Activated naive CD8-positive, alpha-beta T cell treated with anti-CD3 and anti-CD28 coated beads, Interleukin-2, amount 10 ng/mL, durations not matched to agents 7 days and 5 days (primary cell): Measurements from ENCODE around the gene HIVEP3. TPM values are rescaled to one million over a fixed set of nuclear protein-coding genes. Genes with fewer than 3 reads are reported as not detected.
A peak's percentile ranks its signal among the peaks of the same experiment; 100 is the strongest.

ENCODE experiments used
- ATAC-seq: fragments of 150-1000 bp; cut with Tn5 transposase; one replicate; pipeline ENCODE4 v1.10.0; 2021; ENCODE audit warnings: low read depth, moderate library complexity
- POLR2A ChIA-PET: fragments of 350-600 bp; sonication (Branson Sonifier 250); formaldehyde crosslinking; loops from one replicate; lab custom pipeline; 2021; ENCODE audit warnings: antibody characterized with exemption; lab: Charles Lee
- DNase-seq: peaks from one replicate; pipeline ENCODE4 v3.0.0; 2021
- H3K27ac Mint-ChIP-seq: one replicate; pipeline ENCODE4 v1.8.0; 2022; ENCODE audit warnings: mild to moderate bottlenecking, mixed read lengths
- H3K27me3 Mint-ChIP-seq: one replicate; pipeline ENCODE4 v1.8.0; 2022; ENCODE audit warnings: mild to moderate bottlenecking, moderate library complexity, mixed read lengths
- H3K36me3 Mint-ChIP-seq: one replicate; pipeline ENCODE4 v1.8.0; 2021; ENCODE audit warnings: mild to moderate bottlenecking, mixed read lengths
- H3K4me1 Mint-ChIP-seq: one replicate; pipeline ENCODE4 v1.8.0; 2021; ENCODE audit warnings: mixed read lengths
- H3K4me3 Mint-ChIP-seq: one replicate; pipeline ENCODE4 v1.8.0; 2022; ENCODE audit warnings: mild to moderate bottlenecking, moderate library complexity, mixed read lengths
- H3K9me3 Mint-ChIP-seq: one replicate; pipeline ENCODE4 v1.8.0; 2021; ENCODE audit warnings: mixed read lengths
- total RNA-seq, 2 experiments: library from RNA; stranded (reverse); gene quantifications; one replicate each; pipeline ENCODE4 v1.2.3, GENCODE V29; 2021

Gene HIVEP3
- total RNA-seq, 2 experiments from 2014 or later: 10.1 to 10.7 TPM

DNA sequence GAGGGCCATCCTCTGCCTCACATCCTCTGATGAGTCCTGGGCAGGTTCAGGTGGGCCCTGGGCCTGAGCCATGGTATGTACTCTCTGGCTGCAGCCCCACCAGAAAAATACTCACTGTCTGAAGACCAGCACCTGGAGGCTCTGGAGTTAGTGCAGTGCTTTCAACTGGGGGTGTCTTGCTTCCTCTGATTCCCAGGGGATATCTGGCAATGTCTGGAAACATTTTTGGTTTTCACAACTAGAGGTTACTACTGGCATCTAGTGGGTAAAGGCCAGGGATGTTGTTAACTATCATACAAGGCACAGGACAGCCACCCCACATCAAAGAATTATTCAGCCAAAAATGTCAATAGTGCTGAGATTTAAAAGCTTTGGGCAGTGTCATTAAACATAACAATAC is 152.7 kb downstream of the HIVEP3 start:
- H3K4me3 Mint-ChIP-seq: no peak overlapping the region

DNA sequence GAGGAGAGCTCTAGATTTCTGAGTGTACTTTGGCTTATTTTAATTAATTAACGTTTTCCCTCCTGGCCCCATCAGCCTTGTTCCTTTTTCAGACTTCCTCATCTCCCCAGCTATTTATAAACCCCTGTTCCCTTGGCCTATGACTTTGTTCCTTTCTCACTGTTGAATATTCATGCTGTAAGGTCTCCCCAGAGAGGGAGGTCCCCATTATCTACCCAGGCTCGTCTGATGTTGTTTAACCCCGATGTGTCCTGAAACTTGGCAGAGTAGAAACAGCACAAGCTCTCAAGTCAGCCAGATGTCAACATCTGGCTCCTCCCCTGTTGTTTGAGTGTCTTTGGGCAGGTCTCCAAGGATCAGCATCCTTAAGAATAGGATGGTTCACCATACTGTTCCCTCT is 153.6 kb downstream of the HIVEP3 start:
- H3K4me1 Mint-ChIP-seq: peaks cover 7% of the 10 kb centered on the region
- ATAC-seq (no peak), DNase-seq (no peak)
- H3K4me3 Mint-ChIP-seq: no peak overlapping the region
- no peak overlapping the region for H3K27ac Mint-ChIP-seq
- peaks cover 2% of the 10 kb centered on the region for H3K27me3 Mint-ChIP-seq
- POLR2A ChIA-PET: no interaction called here
- peaks cover 11% of the 10 kb centered on the region for H3K9me3 Mint-ChIP-seq
- peaks cover 9% of the 10 kb centered on the region for H3K36me3 Mint-ChIP-seq

More for the DNA sequence above, 152.7 kb downstream of the HIVEP3 start:
- Mint-ChIP-seq H3K4me1 (peaks cover 7% of the 10 kb centered on the region), H3K9me3 (peaks cover 8% of the 10 kb centered on the region), H3K36me3 (peaks cover 8% of the 10 kb centered on the region), H3K27ac (no peak overlapping the region), H3K27me3 (peaks cover 2% of the 10 kb centered on the region)
- no peak for DNase-seq
- no peak for ATAC-seq
- POLR2A ChIA-PET: no interaction called here

DNA sequence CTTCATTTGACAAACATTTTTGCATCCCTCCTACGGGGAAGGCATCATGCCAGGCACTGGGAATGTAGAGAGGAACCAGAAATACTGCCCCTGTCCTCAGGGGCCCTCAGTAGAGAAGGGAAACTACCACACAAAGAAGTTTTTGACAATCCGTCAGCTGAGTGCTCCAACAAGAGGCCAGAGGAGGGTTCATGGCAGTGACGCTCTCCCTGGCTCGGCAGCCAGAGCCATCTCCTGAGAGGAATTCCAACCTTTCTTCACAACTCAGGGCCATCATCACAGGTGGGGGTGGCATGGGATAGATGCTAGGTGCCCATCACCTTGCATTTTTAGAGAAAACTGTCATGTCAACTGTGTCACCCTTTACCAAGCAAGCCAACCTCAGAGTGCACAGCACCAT is 154.1 kb downstream of the HIVEP3 start:
- Mint-ChIP-seq H3K4me1 (peaks cover 7% of the 10 kb centered on the region), H3K4me3 (no peak overlapping the region), H3K27ac (no peak overlapping the region), H3K36me3 (peaks cover 9% of the 10 kb centered on the region), H3K9me3 (peaks cover 11% of the 10 kb centered on the region), H3K27me3 (peaks cover 2% of the 10 kb centered on the region)
- DNase-seq (no peak), ATAC-seq (no peak)
- POLR2A ChIA-PET: no interaction called here

DNA sequence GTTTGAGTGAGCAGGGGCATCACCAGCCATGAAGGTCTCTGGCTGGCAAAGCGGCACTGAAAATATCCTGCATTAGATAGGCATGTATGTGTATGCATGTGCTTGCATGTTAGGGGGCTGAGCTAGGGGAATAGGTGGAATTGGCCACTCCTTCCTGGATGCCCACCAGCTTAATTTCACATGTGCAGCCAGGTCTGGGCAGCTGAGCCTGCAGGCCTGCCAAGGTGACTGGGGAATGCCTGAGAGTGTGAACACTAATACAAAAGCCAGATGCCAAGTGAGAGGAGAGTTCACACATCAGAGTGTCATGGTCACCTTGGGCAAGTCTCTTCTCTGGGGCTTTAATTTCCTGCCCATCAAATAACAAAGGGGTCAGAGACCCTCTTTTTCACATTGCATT is 155.9 kb downstream of the HIVEP3 start:
- DNase-seq (no peak), ATAC-seq (no peak)
- H3K27ac Mint-ChIP-seq: no peak overlapping the region
- peaks cover 7% of the 10 kb centered on the region for H3K4me1 Mint-ChIP-seq
- H3K27me3 Mint-ChIP-seq: peaks cover 2% of the 10 kb centered on the region
- H3K4me3 Mint-ChIP-seq: no peak overlapping the region
- H3K36me3 Mint-ChIP-seq: peaks cover 9% of the 10 kb centered on the region
- peaks cover 11% of the 10 kb centered on the region for H3K9me3 Mint-ChIP-seq
- POLR2A ChIA-PET: no interaction called here

DNA sequence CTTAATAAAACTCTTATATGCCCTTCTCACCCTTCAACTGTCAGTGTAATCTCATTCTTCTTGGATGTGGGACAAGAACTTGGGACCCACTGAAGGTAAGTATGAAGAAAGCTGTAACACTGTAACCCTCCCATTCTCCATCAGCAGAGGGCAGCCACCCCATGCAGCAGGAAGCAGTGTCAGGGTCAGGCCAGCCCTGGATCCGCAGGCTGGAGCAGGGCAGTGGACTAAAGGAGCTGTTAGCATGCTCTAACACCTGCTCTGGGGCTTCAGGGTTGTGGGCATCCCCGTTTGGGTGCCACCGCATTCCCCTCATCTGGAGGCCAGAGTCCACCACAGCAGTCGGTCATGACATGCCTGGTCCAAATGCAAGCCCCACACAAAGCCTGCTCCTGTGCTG is 156.5 kb downstream of the HIVEP3 start:
- peaks cover 11% of the 10 kb centered on the region for H3K9me3 Mint-ChIP-seq
- ATAC-seq (no peak), DNase-seq (no peak)
- H3K4me3 Mint-ChIP-seq: no peak overlapping the region
- H3K36me3 Mint-ChIP-seq: peaks cover 9% of the 10 kb centered on the region
- no peak overlapping the region for H3K27ac Mint-ChIP-seq
- peaks cover 2% of the 10 kb centered on the region for H3K27me3 Mint-ChIP-seq
- H3K4me1 Mint-ChIP-seq: peaks cover 7% of the 10 kb centered on the region
- POLR2A ChIA-PET: no interaction called here

DNA sequence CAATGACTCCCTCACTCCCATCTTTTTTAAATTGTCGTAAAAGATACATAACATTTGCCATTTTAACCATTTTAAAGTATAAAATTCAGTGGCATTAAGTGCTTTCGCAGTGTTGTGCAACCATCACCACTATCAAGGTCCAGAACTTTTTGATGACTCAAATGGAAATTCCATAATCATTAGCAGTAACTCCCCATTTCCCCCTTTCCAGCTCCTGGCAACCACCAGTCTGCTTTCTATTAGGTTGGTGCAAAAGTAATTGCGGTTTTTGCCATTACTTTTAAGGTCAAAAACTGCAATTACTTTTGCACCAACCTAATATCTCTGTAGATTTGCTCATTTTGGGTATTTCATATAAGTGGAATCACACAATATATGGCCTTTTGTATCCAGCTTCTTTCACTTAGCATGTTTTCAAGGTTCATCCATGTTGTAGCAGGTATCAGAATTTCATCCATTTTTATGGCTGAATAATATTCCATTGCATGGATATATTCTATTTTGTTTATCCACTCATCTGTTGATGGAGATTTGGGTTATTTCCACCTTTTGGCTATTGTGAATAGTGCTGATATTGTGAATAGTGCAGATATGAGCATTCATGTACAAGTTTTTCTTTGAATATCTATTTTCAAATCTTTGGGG is 159.7 kb downstream of the HIVEP3 start:
- Mint-ChIP-seq H3K4me1 (peaks cover 14% of the 10 kb centered on the region), H3K9me3 (peaks cover 14% of the 10 kb centered on the region), H3K27me3 (no peaks in the 10 kb centered on the region), H3K27ac (no peak overlapping the region), H3K4me3 (no peak overlapping the region), H3K36me3 (peaks cover 9% of the 10 kb centered on the region)
- no peak for ATAC-seq
- no peak for DNase-seq
- POLR2A ChIA-PET: no interaction called here

DNA sequence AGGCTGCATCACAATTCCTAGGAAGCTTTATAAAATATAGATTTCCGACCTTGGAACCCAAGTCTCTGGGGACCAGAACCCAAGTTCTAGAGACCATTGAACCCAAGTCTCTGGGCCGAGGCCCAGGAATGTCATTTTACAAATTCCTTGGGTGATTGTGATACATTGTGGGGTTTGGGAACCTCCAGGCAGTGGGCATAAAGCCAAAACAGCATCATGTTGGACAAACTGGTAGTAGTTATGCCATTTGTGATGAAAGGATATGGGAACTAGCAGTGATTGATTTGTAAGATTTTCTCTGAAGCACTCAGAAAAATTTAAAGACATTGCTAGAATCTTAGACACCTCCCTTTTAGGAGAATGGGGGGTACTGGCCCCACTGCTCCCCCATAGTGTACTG is 160.2 kb downstream of the HIVEP3 start:
- Mint-ChIP-seq H3K9me3 (peaks cover 14% of the 10 kb centered on the region), H3K27me3 (no peaks in the 10 kb centered on the region), H3K36me3 (peaks cover 9% of the 10 kb centered on the region), H3K27ac (no peak overlapping the region), H3K4me3 (no peak overlapping the region), H3K4me1 (peaks cover 18% of the 10 kb centered on the region)
- DNase-seq (no peak), ATAC-seq (no peak)
- POLR2A ChIA-PET: no interaction called here

DNA sequence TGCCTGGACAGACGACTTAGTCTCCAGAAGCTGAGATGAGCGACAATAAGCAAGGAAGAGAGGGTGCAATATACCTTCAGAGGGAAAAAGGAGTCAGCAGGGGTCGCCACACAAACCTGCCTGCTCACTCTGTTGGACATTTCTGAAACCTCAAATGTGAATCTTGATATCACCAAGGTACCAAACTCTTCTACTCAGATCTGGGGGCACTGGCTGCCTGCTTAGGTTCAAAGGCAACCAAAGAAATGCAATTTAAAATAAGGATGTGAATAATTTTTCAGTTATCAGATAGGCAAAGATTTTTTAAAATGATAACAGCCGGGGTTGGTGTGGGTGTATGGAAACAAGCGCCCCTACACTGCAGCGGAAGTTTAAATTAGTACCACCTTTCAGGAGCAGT is 164.2 kb downstream of the HIVEP3 start:
- Mint-ChIP-seq H3K9me3 (peaks cover 2% of the 10 kb centered on the region), H3K36me3 (no peaks in the 10 kb centered on the region), H3K4me1 (peaks cover 46% of the 10 kb centered on the region), H3K4me3 (peak overlapping the region; percentile 8), H3K27me3 (no peaks in the 10 kb centered on the region), H3K27ac (peak overlapping the region; percentile 2)
- DNase-seq (no peak), ATAC-seq (no peak)
- POLR2A ChIA-PET: no interaction called here

DNA sequence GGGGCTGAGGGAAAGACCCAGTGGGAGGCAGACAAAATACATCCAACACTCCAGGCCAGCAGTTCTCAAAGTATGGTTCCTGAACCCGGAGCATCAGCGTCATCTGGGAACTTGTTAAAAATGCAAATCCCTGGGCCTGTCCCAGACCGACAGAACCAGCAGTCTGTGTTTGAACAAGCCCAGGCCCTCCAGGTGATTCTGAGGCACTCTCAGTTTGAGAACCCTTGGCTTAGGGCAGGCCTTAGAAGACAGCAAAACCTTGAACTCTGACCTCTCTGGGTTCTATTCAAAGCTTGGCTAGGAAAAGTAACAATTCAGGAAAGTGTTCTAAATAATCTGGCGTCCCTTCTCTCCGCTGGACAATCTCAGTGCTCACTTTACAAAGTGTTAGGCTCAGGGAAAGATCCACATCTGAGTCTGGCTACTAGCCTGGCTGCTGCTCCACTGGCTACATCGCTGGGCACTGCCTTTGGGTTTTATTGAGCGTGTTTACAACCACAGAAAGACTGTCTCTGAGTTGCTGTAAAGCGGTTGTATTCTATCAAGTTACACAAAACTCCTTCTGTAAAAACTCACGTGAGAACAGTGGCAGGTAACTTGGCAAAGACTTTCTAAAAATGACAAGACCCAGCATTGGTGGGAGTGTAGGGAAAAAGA is 166.1 kb downstream of the HIVEP3 start:
- Mint-ChIP-seq H3K27ac (no peak overlapping the region), H3K9me3 (peaks cover 2% of the 10 kb centered on the region), H3K36me3 (no peaks in the 10 kb centered on the region), H3K27me3 (peaks cover 3% of the 10 kb centered on the region), H3K4me1 (peaks cover 54% of the 10 kb centered on the region), H3K4me3 (no peak overlapping the region)
- ATAC-seq (no peak), DNase-seq (no peak)
- POLR2A ChIA-PET: no interaction called here

DNA sequence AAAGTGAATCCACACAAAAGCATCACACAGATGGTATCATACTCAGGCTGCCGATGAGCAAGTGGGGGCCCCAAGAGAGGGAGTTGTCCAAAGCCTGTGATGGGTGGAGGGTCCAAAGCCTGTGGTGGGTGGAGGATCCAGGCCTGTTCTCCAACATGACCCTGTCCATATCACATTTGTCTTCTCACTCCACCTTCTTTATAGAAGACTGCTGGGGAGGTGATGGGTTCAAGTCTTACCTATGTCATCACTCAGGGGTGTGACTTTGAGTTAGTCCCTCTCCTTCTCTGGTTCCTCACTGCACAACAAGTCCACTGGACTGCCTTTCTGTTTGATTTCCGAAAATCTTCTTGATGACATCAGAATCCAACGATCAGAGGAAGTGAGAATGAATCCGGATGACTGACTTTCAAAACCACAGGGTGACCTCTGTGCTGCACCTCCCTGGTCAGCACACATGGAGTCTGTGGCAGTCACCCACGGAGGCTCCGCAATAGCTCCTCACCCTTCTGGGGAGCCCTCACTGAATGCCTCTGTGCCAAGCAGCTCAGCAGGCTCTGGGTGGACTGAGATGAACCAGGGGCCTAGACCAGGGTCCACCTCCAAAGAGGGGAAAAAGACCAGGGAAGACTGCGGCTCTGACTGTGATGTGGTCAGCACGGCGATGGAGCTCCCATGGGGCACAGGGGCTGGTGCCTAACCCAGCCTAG is 166.8 kb downstream of the HIVEP3 start:
- Mint-ChIP-seq H3K4me1 (peaks cover 54% of the 10 kb centered on the region), H3K9me3 (peaks cover 2% of the 10 kb centered on the region), H3K36me3 (no peaks in the 10 kb centered on the region), H3K4me3 (peak overlapping the region; percentile 54), H3K27ac (peak overlapping the region; percentile 76), H3K27me3 (peaks cover 3% of the 10 kb centered on the region)
- DNase-seq (no peak), ATAC-seq (peak; percentile 25)
- POLR2A ChIA-PET: interaction anchor here (0.6 to 1.0 kb wide), 8 partner anchors 13 to 560 kb away, joined by 3 to 6 read pairs (median 4); no protein-coding TSS in a partner anchor

DNA sequence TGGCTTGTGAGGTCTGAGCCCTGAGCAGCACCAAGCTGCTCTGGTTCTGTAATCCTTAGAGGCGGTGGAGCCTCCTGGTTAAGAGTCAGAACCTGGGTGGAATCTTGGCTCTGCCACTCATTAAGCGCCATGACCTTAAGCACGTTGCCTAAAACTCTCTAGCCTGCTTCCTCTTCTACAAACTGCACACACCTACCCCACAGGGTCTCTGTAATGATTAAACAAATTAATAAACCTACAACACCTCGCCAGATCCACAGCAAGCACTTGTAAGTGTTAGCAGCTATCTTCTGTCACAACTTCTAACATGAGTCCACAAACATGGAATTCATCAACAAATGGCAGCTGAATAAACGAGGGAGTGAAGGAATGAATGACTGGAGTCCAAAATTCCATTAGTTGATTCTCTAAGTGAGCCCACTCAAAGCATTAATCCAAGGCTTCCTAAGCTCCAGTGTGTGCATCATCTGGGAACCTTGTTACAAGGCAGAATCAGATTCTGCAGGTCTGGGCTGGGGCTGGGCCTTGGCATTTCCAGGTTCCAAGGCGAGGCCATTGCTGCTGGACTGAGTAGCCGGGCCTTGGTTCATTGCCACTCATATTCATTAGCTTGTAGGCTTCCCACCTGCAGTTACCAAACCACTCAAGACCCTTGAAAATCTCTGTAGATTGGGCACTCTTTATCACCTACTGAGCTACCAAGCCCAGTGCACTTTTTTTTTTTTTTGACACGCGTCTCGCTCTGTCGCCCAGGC is 168.6 kb downstream of the HIVEP3 start:
- H3K4me1 Mint-ChIP-seq: peaks cover 52% of the 10 kb centered on the region
- no peaks in the 10 kb centered on the region for H3K9me3 Mint-ChIP-seq
- DNase-seq: no peak
- no peaks in the 10 kb centered on the region for H3K36me3 Mint-ChIP-seq
- no peak overlapping the region for H3K4me3 Mint-ChIP-seq
- no peak for ATAC-seq
- H3K27me3 Mint-ChIP-seq: peaks cover 3% of the 10 kb centered on the region
- H3K27ac Mint-ChIP-seq: no peak overlapping the region
- POLR2A ChIA-PET: interaction anchor here (0.8 to 1.4 kb wide), 4 partner anchors 9 to 33 kb away, joined by 3 to 6 read pairs (median 4); no protein-coding TSS in a partner anchor

DNA sequence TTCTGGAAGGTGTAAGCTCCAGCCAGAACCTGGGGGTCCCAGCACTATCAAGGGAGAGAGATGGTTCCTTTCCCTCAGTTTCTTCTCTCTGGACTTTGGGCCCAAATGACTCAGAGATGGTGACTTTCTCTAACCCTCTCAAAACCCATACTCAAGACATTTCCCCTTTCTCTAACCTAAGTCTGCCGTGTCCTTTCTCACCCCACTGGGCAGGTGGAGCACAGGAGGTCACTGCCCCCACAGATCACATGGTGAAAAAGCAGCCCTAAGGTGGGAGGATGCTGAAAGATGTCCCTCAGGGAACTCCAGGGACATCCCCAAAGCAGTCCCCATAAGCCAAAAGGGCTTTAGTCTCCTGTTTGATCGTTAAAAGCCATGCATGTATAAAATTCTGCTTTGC is 173.7 kb downstream of the HIVEP3 start:
- Mint-ChIP-seq H3K4me3 (no peak overlapping the region), H3K27ac (no peak overlapping the region), H3K36me3 (no peaks in the 10 kb centered on the region), H3K4me1 (peaks cover 38% of the 10 kb centered on the region), H3K9me3 (no peaks in the 10 kb centered on the region), H3K27me3 (peaks cover 3% of the 10 kb centered on the region)
- POLR2A ChIA-PET: no interaction called here
- no peak for ATAC-seq
- no peak for DNase-seq

DNA sequence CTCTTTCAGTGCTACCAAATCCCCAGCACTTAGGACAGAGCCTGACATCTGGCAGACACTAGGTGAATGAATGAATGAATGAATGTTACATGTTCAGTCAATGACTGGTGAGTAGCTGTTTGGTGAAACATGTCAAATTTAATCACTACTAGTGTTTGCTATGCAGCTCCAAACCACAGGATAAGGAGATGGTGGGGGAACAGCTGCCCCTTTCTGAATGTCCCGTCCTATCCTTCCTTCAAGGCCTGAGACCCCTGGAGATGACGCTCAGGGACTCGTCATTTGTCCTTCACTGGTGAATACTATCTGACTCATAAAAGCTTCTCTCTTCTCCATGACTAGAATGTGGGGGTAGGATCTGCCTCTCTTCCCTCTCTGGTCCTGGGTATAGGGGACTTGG is 175.4 kb downstream of the HIVEP3 start:
- Mint-ChIP-seq H3K4me1 (peaks cover 41% of the 10 kb centered on the region), H3K36me3 (no peaks in the 10 kb centered on the region), H3K9me3 (no peaks in the 10 kb centered on the region), H3K27me3 (no peaks in the 10 kb centered on the region), H3K4me3 (no peak overlapping the region), H3K27ac (no peak overlapping the region)
- ATAC-seq: no peak
- no peak for DNase-seq
- POLR2A ChIA-PET: no interaction called here
